DMS153 (cell line): ENCODE data around the gene AQP9.
"Not testable (repeated sequence)": the region's sequence is repeated elsewhere in the genome, so short reads cannot be mapped to it uniquely, and the experiment has no call there.

ENCODE experiments used
- DNase-seq: peaks from one replicate; lab custom pipeline; 2025; lab: John Stamatoyannopoulos, UW

AQP9 gene

GRCh38 chr15:58182460-58183163 lies 44.4 kb downstream of the AQP9 start:
- DNase-seq = no peak

- no peak for DNase-seq
Measured at GRCh38 chr15:58185439-58185838, 47.3 kb downstream of the AQP9 start.

GRCh38 chr15:58189148-58189811 lies 51.1 kb downstream of the AQP9 start:
- no peak for DNase-seq

GRCh38 chr15:58190419-58190818 lies 52.2 kb downstream of the AQP9 start:
- DNase-seq = no peak

- not testable (repeated sequence) for DNase-seq
Measured at GRCh38 chr15:58193636-58194035, 55.5 kb downstream of the AQP9 start.

- DNase-seq = no peak
Measured at GRCh38 chr15:58200739-58201138, 62.6 kb downstream of the AQP9 start.

- no peak for DNase-seq
Measured at GRCh38 chr15:58201516-58201915, 63.3 kb downstream of the AQP9 start.

- DNase-seq = no peak
Measured at GRCh38 chr15:58203537-58203936, 65.4 kb downstream of the AQP9 start.

GRCh38 chr15:58206151-58206550 lies 68.0 kb downstream of the AQP9 start:
- no peak for DNase-seq

GRCh38 chr15:58208217-58208616 lies 70.0 kb downstream of the AQP9 start:
- DNase-seq = not testable (repeated sequence)

- DNase-seq = not testable (repeated sequence)
Measured at GRCh38 chr15:58209007-58209481, 70.9 kb downstream of the AQP9 start.

GRCh38 chr15:58210031-58210430 lies 71.8 kb downstream of the AQP9 start:
- DNase-seq = not testable (repeated sequence)

GRCh38 chr15:58212909-58213526 lies 74.8 kb downstream of the AQP9 start:
- no peak for DNase-seq

GRCh38 chr15:58213587-58214338 lies 75.6 kb downstream of the AQP9 start:
- no peak for DNase-seq

- DNase-seq = no peak
Measured at GRCh38 chr15:58214591-58215340, 76.6 kb downstream of the AQP9 start.

- DNase-seq = no peak
Measured at GRCh38 chr15:58217460-58217859, 79.3 kb downstream of the AQP9 start.

GRCh38 chr15:58221591-58222241 lies 83.5 kb downstream of the AQP9 start:
- DNase-seq = no peak

GRCh38 chr15:58222679-58223078 lies 84.5 kb downstream of the AQP9 start:
- DNase-seq = no peak

GRCh38 chr15:58223432-58223831 lies 85.3 kb downstream of the AQP9 start:
- no peak for DNase-seq

- no peak for DNase-seq
Measured at GRCh38 chr15:58224068-58224467, 85.9 kb downstream of the AQP9 start.
